GM21723 (cell line): ENCODE measurements around the gene TCAP.
"Not testable (repeated sequence)": the region's sequence is repeated elsewhere in the genome, so short reads cannot be mapped to it uniquely, and the experiment has no call there.

Experiments used
- ATAC-seq: cut with Tn5 transposase; IDR thresholded peaks from one replicate; pipeline ENCODE4 v1.9.1; 2021; ENCODE audit warnings: mild to moderate bottlenecking, moderate library complexity; ENCODE audit not compliant: unreplicated experiment

Gene TCAP

GRCh38 chr17:39701784-39702422 is 36.8 kb downstream of the TCAP start:
- ATAC-seq, result no peak

GRCh38 chr17:39702901-39703893 is 38.0 kb downstream of the TCAP start:
- ATAC-seq, result no peak

- no peak for ATAC-seq
These were observed 38.8 kb downstream of the TCAP start for GRCh38 chr17:39703913-39704312.

GRCh38 chr17:39704821-39705551 is 39.8 kb downstream of the TCAP start:
- no peak for ATAC-seq

GRCh38 chr17:39705786-39706348 is 40.7 kb downstream of the TCAP start:
- ATAC-seq, result no peak

GRCh38 chr17:39706383-39706782 is 41.2 kb downstream of the TCAP start:
- no peak for ATAC-seq

- no peak for ATAC-seq
These were observed 41.8 kb downstream of the TCAP start for GRCh38 chr17:39706921-39707337.

- no peak for ATAC-seq
These were observed 44.3 kb downstream of the TCAP start for GRCh38 chr17:39709319-39709997.

GRCh38 chr17:39709998-39710964 is 45.1 kb downstream of the TCAP start:
- no peak for ATAC-seq

- not testable (repeated sequence) for ATAC-seq
These were observed 45.9 kb downstream of the TCAP start for GRCh38 chr17:39711071-39711470.

- ATAC-seq, result no peak
These were observed 46.7 kb downstream of the TCAP start for GRCh38 chr17:39711851-39712250.

- ATAC-seq, result no peak
These were observed 49.1 kb downstream of the TCAP start for GRCh38 chr17:39714234-39714633.

GRCh38 chr17:39715375-39716072 is 50.4 kb downstream of the TCAP start:
- no peak for ATAC-seq
